ENCODE measurements around the gene SRBD1. TPM values are rescaled to one million over a fixed set of nuclear protein-coding genes. Genes with fewer than 3 reads are reported as not detected.

The SRBD1 gene
- total and polyA plus RNA-seq, 2 of the 8 experiments (the other 6 are each of a cell fraction or from before 2014, with no cell fraction given), result 4.6 to 20.0 TPM

- no peak for TF ChIP-seq GTF2F1 (IDR thresholded peaks at IDR 0.05; ENCODE audit: borderline replicate concordance, low read depth, low read length)
- no peak for TF ChIP-seq CBX8 (IDR thresholded peaks at IDR 0.05; ENCODE audit: borderline replicate concordance, low read depth, low read length)
- TF ChIP-seq YY1 (IDR thresholded peaks at IDR 0.05; ENCODE audit: low read depth, low read length), result no peak
- TF ChIP-seq RFX5 (IDR thresholded peaks at IDR 0.05; ENCODE audit: borderline replicate concordance, low read depth, low read length), result no peak
Measured at GRCh38 chr2:45442026-45442425, 169.0 kb downstream of the SRBD1 start (continued).

All from H1 (cell line).